Duodenal mucosa (tissue), 2 donors: Measurements from ENCODE around the gene AMOTL1.

Experiments
- H3K27ac ChIP-seq: one replicate; pipeline ENCODE4 v1.7.0; 2013; ENCODE audit warnings: low read depth, low read length
- H3K27me3 ChIP-seq, 2 donors: one replicate each; pipeline ENCODE4 v1.7.0; 2013; ENCODE audit warnings: low read length in 2 of 2, control low read depth in 1 of 2; ENCODE audit not compliant: insufficient read depth in 2 of 2, control insufficient read depth in 1 of 2
- H3K36me3 ChIP-seq, 2 donors: one replicate each; pipeline ENCODE4 v1.7.0; 2013; ENCODE audit warnings: low read length in 2 of 2, control low read depth in 1 of 2; ENCODE audit not compliant: insufficient read depth in 2 of 2, control insufficient read depth in 1 of 2
- H3K4me1 ChIP-seq, 2 donors: one replicate each; pipeline ENCODE4 v1.7.0; 2013; ENCODE audit warnings: low read length in 2 of 2, control low read depth in 1 of 2; ENCODE audit not compliant: insufficient read depth in 2 of 2, control insufficient read depth in 1 of 2
- H3K4me3 ChIP-seq, 2 donors: one replicate each; pipeline ENCODE4 v1.7.0; 2013; ENCODE audit warnings: low read length in 2 of 2, low read depth in 1 of 2
- H3K9ac ChIP-seq, 2 donors: one replicate each; pipeline ENCODE4 v1.7.0; 2013; ENCODE audit warnings: low read length in 2 of 2, low read depth in 1 of 2
- H3K9me3 ChIP-seq, 2 donors: one replicate each; pipeline ENCODE4 v1.7.0; 2013; ENCODE audit warnings: low read length in 2 of 2, control low read depth in 1 of 2; ENCODE audit not compliant: control insufficient read depth in 1 of 2

AMOTL1 gene

GRCh38 chr11:94815705-94816344, 47.7 kb downstream of the AMOTL1 start:
- Histone ChIP-seq H3K27ac (no peak overlapping the region), H3K4me1 (no peaks in the 10 kb centered on the region)

GRCh38 chr11:94820480-94820879, 52.3 kb downstream of the AMOTL1 start:
- H3K27ac ChIP-seq: no peak overlapping the region
- no peaks in the 10 kb centered on the region for H3K4me1 ChIP-seq
- peaks cover 3 to 5% of the 10 kb centered on the region in 2 donors for H3K36me3 ChIP-seq
- no peak overlapping the region for H3K4me3 ChIP-seq
- H3K9me3 ChIP-seq: no peaks in the 10 kb centered on the region
- H3K9ac ChIP-seq: no peak overlapping the region
- no peaks in the 10 kb centered on the region for H3K27me3 ChIP-seq

More at GRCh38 chr11:94815705-94816344, 47.7 kb downstream of the AMOTL1 start:
- H3K9me3 ChIP-seq: no peaks in the 10 kb centered on the region
- H3K4me3 ChIP-seq: no peak overlapping the region
- H3K27me3 ChIP-seq: no peaks in the 10 kb centered on the region
- H3K36me3 ChIP-seq: peaks cover 0 to 3% of the 10 kb centered on the region in 2 donors
- no peak overlapping the region for H3K9ac ChIP-seq

- Histone ChIP-seq H3K27me3 (no peaks in the 10 kb centered on the region), H3K9me3 (no peaks in the 10 kb centered on the region), H3K4me3 (no peak overlapping the region), H3K27ac (no peak overlapping the region), H3K36me3 (peaks cover 3 to 5% of the 10 kb centered on the region in 2 donors), H3K4me1 (no peaks in the 10 kb centered on the region), H3K9ac (no peak overlapping the region)
Measured at GRCh38 chr11:94821439-94821838, 53.3 kb downstream of the AMOTL1 start.

- Histone ChIP-seq H3K27me3 (no peaks in the 10 kb centered on the region), H3K27ac (no peak overlapping the region), H3K36me3 (peaks cover 3 to 5% of the 10 kb centered on the region in 2 donors), H3K4me3 (no peak overlapping the region), H3K4me1 (no peaks in the 10 kb centered on the region), H3K9ac (no peak overlapping the region), H3K9me3 (no peaks in the 10 kb centered on the region)
Measured at GRCh38 chr11:94822080-94822479, 53.9 kb downstream of the AMOTL1 start.

GRCh38 chr11:94823102-94823732, 55.1 kb downstream of the AMOTL1 start:
- no peaks in the 10 kb centered on the region for H3K27me3 ChIP-seq
- H3K36me3 ChIP-seq: peaks cover 3 to 5% of the 10 kb centered on the region in 2 donors
- no peak overlapping the region for H3K9ac ChIP-seq
- no peak overlapping the region for H3K27ac ChIP-seq
- H3K4me1 ChIP-seq: no peaks in the 10 kb centered on the region
- H3K4me3 ChIP-seq: no peak overlapping the region
- H3K9me3 ChIP-seq: no peaks in the 10 kb centered on the region

- Histone ChIP-seq H3K9me3 (no peaks in the 10 kb centered on the region), H3K4me3 (no peak overlapping the region), H3K27ac (no peak overlapping the region), H3K4me1 (no peaks in the 10 kb centered on the region), H3K36me3 (peaks cover 3 to 5% of the 10 kb centered on the region in 2 donors), H3K27me3 (no peaks in the 10 kb centered on the region), H3K9ac (no peak overlapping the region)
Measured at GRCh38 chr11:94825031-94825430, 56.9 kb downstream of the AMOTL1 start.

GRCh38 chr11:94825481-94825880, 57.3 kb downstream of the AMOTL1 start:
- H3K36me3 ChIP-seq: peaks cover 2 to 3% of the 10 kb centered on the region in 2 donors
- H3K9ac ChIP-seq: no peak overlapping the region
- H3K27ac ChIP-seq: no peak overlapping the region

GRCh38 chr11:94826415-94826814, 58.3 kb downstream of the AMOTL1 start:
- H3K27ac ChIP-seq: no peak overlapping the region
- H3K4me3 ChIP-seq: no peak overlapping the region
- H3K9me3 ChIP-seq: no peaks in the 10 kb centered on the region
- peaks cover 2 to 3% of the 10 kb centered on the region in 2 donors for H3K36me3 ChIP-seq
- no peaks in the 10 kb centered on the region for H3K27me3 ChIP-seq
- no peak overlapping the region for H3K9ac ChIP-seq
- H3K4me1 ChIP-seq: no peaks in the 10 kb centered on the region

More at GRCh38 chr11:94825481-94825880, 57.3 kb downstream of the AMOTL1 start:
- Histone ChIP-seq H3K4me1 (no peaks in the 10 kb centered on the region), H3K9me3 (no peaks in the 10 kb centered on the region), H3K4me3 (no peak overlapping the region), H3K27me3 (no peaks in the 10 kb centered on the region)

GRCh38 chr11:94828088-94828487, 59.9 kb downstream of the AMOTL1 start:
- no peaks in the 10 kb centered on the region for H3K9me3 ChIP-seq
- no peak overlapping the region for H3K9ac ChIP-seq
- H3K27ac ChIP-seq: no peak overlapping the region
- no peaks in the 10 kb centered on the region for H3K27me3 ChIP-seq
- H3K4me1 ChIP-seq: no peaks in the 10 kb centered on the region
- H3K4me3 ChIP-seq: no peak overlapping the region
- peaks cover 0 to 6% of the 10 kb centered on the region in 2 donors for H3K36me3 ChIP-seq

- H3K4me1 ChIP-seq: no peaks in the 10 kb centered on the region
- no peak overlapping the region for H3K27ac ChIP-seq
- H3K27me3 ChIP-seq: no peaks in the 10 kb centered on the region
- H3K9me3 ChIP-seq: no peaks in the 10 kb centered on the region
- H3K36me3 ChIP-seq: peaks cover 0 to 6% of the 10 kb centered on the region in 2 donors
- H3K9ac ChIP-seq: no peak overlapping the region
- no peak overlapping the region for H3K4me3 ChIP-seq
Measured at GRCh38 chr11:94830722-94831510, 62.8 kb downstream of the AMOTL1 start.
